Measurements from ENCODE around the gene PROCA1.
"Not testable (repeated sequence)": the region's sequence is repeated elsewhere in the genome, so short reads cannot be mapped to it uniquely, and the experiment has no call there.

The PROCA1 gene

DNA sequence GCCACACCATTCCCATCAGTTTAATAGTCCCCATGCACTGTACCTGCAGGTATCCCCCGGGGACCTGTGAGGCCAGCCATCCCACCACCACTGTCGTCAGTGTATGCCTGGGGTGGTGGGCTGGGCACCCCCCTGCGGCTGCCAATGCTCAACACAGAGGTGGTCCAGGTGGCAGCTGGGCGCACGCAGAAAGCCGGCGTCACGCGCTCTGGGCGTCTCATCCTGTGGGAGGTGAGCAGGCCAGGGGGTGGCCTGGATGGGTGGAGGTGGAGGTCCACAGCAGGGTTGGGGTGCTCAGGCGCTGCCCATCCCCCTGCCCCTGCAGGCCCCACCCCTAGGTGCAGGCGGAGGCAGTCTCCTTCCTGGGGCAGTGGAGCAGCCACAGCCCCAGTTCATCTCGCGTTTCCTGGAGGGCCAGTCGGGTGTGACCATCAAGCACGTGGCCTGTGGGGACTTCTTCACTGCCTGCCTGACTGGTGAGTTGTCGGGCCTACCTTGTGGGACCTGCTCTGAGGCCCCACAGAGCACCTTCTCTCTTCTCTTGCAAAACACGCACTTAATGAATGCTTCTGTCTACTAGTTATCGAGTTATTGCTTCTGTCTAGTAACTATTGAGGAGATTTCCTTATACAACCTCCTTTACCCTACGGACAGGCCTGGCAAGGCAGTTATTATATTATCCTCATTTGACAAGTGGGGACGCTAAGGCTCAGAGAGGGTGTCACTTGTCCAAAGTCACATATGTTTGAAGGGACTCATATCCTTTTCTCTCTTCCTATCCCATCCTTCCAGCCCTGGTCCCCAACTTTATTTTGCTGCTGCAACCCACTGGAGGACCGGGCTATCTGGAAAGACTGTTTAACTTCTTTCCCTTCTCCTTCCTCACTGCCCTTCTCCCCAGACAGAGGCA, 26.3 kb upstream of the PROCA1 start:
- in situ Hi-C loops (cut with HindIII; ENCODE audit: low sequenced_read_pairs), result no loop called here
- H3K4me3 ChIP-seq (ENCODE audit: low read depth, low read length), result no peak overlapping the region
- no peak for DNase-seq (ENCODE audit: low read depth)
- TF ChIP-seq CTCF (IDR thresholded peaks at IDR 0.05; ENCODE audit: low read depth, low read length, missing control alignments), result no peak

DNA sequence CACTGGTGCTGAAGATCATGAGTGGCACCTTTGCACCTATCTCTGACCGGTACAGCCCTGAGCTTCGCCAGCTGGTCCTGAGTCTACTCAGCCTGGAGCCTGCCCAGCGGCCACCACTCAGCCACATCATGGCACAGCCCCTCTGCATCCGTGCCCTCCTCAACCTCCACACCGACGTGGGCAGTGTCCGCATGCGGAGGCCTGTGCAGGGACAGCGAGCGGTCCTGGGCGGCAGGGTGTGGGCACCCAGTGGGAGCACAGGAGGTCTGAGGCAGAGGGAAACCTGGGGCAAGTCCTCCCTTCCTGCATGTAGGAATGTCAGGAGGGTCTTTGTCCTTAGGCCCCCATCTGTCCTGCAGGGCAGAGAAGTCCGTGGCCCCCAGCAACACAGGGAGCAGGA, 25.6 kb upstream of the PROCA1 start:
- TF ChIP-seq CTCF (IDR thresholded peaks at IDR 0.05; ENCODE audit: low read depth, low read length, missing control alignments), result no peak
- in situ Hi-C loops (cut with HindIII; ENCODE audit: low sequenced_read_pairs), result no loop called here
- no peak for DNase-seq (ENCODE audit: low read depth)
- H3K4me3 ChIP-seq (ENCODE audit: low read depth, low read length), result no peak overlapping the region

DNA sequence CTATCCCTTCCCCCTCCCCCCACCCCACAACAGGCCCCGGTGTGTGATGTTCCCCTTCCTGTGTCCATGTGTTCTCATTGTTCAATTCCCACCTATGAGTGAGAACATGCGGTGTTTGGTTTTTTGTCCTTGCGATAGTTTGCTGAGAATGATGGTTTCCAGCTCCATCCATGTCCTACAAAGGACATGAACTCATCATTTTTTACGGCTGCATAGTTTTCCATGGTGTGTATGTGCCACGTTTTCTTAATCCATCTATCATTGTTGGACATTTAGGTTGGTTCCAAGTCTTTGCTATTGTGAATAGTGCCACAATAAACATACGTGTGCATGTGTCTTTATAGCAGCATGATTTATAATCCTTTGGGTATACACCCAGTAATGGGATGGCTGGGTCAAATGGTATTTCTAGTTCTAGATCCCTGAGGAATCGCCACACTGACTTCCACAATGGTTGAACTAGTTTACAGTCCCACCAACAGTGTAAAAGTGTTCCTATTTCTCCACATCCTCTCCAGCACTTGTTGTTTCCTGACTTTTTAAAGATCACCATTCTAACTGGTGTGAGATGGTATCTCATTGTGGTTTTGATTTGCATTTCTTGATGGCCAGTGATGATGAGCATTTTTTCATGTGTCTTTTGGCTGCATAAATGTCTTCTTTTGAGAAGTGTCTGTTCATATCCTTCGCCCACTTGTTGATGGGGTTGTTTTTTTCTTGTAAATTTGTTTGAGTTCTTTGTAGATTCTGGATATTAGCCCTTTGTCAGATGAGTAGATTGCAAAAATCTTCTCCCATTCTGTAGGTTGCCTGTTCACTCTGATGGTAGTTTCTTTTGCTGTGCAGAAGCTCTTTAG, 24.5 kb upstream of the PROCA1 start:
- DNase-seq (ENCODE audit: low read depth); in situ Hi-C loops (cut with HindIII; ENCODE audit: low sequenced_read_pairs): not testable (repeated sequence)

GRCh38 chr17:28735242-28735722, 23.6 kb upstream of the PROCA1 start:
- no peak overlapping the region for H3K4me3 ChIP-seq (ENCODE audit: low read depth, low read length)
- no peak for TF ChIP-seq CTCF (IDR thresholded peaks at IDR 0.05; ENCODE audit: low read depth, low read length, missing control alignments)
- no peak for DNase-seq (ENCODE audit: low read depth)
- in situ Hi-C loops (cut with HindIII; ENCODE audit: low sequenced_read_pairs), result no loop called here

More for the DNA sequence above, 24.5 kb upstream of the PROCA1 start:
- not testable (repeated sequence) for H3K4me3 ChIP-seq (ENCODE audit: low read depth, low read length)

DNA sequence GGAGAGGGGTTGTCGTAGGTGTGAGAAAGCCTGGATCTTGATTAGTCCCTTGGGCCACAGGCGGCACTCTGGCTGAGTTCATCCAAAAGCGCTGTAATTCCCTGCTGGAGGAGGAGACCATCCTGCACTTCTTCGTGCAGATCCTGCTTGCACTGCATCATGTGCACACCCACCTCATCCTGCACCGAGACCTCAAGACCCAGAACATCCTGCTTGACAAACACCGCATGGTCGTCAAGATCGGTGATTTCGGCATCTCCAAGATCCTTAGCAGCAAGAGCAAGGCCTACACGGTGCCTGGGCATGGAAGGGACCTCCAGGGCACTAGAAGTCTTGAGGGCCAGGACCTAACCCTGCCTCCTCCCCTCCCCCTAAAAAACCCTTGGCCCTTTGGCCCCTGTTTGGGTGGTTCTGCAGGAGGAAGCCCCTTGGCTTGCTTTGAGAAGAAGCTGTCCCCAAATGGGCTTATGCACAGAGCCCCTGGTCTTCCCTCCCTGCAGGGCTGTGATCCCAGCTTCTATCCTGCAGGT, 23.1 kb upstream of the PROCA1 start:
- no peak for TF ChIP-seq CTCF (IDR thresholded peaks at IDR 0.05; ENCODE audit: low read depth, low read length, missing control alignments)
- no peak overlapping the region for H3K4me3 ChIP-seq (ENCODE audit: low read depth, low read length)
- no peak for DNase-seq (ENCODE audit: low read depth)
- in situ Hi-C loops (cut with HindIII; ENCODE audit: low sequenced_read_pairs), result no loop called here

GRCh38 chr17:28733346-28733745, 21.7 kb upstream of the PROCA1 start:
- no peak for TF ChIP-seq CTCF (IDR thresholded peaks at IDR 0.05; ENCODE audit: low read depth, low read length, missing control alignments)
- H3K4me3 ChIP-seq (ENCODE audit: low read depth, low read length), result no peak overlapping the region
- in situ Hi-C loops (cut with HindIII; ENCODE audit: low sequenced_read_pairs), result no loop called here
- no peak for DNase-seq (ENCODE audit: low read depth)

Measured in astrocyte of the cerebellum (primary cell).